GM12878 (cell line): ENCODE measurements around the gene FDXACB1.
"Not testable (repeated sequence)": the region's sequence is repeated elsewhere in the genome, so short reads cannot be mapped to it uniquely, and the experiment has no call there.

ENCODE experiments used
- DPF2 ChIP-seq: fragments of 450-650 bp; IDR thresholded peaks from 2 replicates; pipeline ENCODE4 v1.6.1; 2017; ENCODE audit warnings: mild to moderate bottlenecking
- EZH2 ChIP-seq: IDR thresholded peaks from 2 replicates; pipeline ENCODE4 v1.6.1; 2012; ENCODE audit warnings: low read depth, mild to moderate bottlenecking, control low read depth, inconsistent platforms, low read length, borderline replicate concordance; ENCODE audit not compliant: control insufficient read depth
- FOXM1 ChIP-seq: IDR thresholded peaks from 2 replicates; pipeline ENCODE4 v1.6.1; 2012; ENCODE audit warnings: low read depth, mild to moderate bottlenecking, inconsistent platforms, low read length, moderate library complexity
- HCFC1 ChIP-seq: fragments of 150-350 bp; IDR thresholded peaks from 2 replicates; pipeline ENCODE4 v1.6.1; 2014; ENCODE audit warnings: low read length
- HDAC6 ChIP-seq: fragments of 200-600 bp; sonication (generic); IDR thresholded peaks from one replicate; pipeline ENCODE4 v1.8.0; 2017; ENCODE audit warnings: antibody characterized with exemption; ENCODE audit not compliant: unreplicated experiment
- IKZF1 ChIP-seq: fragments of 450-650 bp; conservative IDR thresholded peaks from 2 replicates; pipeline ENCODE4 v1.6.1; 2017; ENCODE audit warnings: antibody characterized with exemption, mild to moderate bottlenecking
- POLR2AphosphoS5 ChIP-seq: IDR thresholded peaks from 2 replicates; pipeline ENCODE4 v1.6.1; 2011; ENCODE audit warnings: mild to moderate bottlenecking, low read length, inconsistent platforms
- ZBED1 ChIP-seq: IDR thresholded peaks from 2 replicates; pipeline ENCODE4 v1.6.1; 2016; ENCODE audit warnings: borderline replicate concordance
- ZNF274 ChIP-seq: IDR thresholded peaks from one replicate; pipeline ENCODE4 v1.8.0; 2011; ENCODE audit not compliant: insufficient read length, insufficient read depth
- TF ChIP-seq, protein P1 (sequence below), 3 experiments: IDR thresholded peaks in 2 of 3; conservative IDR thresholded peaks in 1 of 3; 2 replicates each; pipeline ENCODE4 v1.5.1; 2011; ENCODE audit warnings: low read depth in 3 of 3, low read length in 3 of 3, mild to moderate bottlenecking in 3 of 3, control low read depth in 2 of 3, moderate library complexity in 2 of 3, inconsistent platforms in 1 of 3, mixed read lengths in 1 of 3; ENCODE audit not compliant: control insufficient read depth in 2 of 3, insufficient read depth in 1 of 3; ENCODE audit errors: extremely low read depth in 1 of 3
- TF ChIP-seq, protein P2 (sequence below): IDR thresholded peaks from 2 replicates; pipeline ENCODE4 v1.6.1; 2012; ENCODE audit warnings: low read depth, low read length, improper control_type of control experiment

- TF ChIP-seq, protein P1, sequence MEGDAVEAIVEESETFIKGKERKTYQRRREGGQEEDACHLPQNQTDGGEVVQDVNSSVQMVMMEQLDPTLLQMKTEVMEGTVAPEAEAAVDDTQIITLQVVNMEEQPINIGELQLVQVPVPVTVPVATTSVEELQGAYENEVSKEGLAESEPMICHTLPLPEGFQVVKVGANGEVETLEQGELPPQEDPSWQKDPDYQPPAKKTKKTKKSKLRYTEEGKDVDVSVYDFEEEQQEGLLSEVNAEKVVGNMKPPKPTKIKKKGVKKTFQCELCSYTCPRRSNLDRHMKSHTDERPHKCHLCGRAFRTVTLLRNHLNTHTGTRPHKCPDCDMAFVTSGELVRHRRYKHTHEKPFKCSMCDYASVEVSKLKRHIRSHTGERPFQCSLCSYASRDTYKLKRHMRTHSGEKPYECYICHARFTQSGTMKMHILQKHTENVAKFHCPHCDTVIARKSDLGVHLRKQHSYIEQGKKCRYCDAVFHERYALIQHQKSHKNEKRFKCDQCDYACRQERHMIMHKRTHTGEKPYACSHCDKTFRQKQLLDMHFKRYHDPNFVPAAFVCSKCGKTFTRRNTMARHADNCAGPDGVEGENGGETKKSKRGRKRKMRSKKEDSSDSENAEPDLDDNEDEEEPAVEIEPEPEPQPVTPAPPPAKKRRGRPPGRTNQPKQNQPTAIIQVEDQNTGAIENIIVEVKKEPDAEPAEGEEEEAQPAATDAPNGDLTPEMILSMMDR (IDR thresholded peaks at IDR 0.05 in 2 of 3, conservative IDR thresholded peaks at IDR 0.05 in 1 of 3; ENCODE audit: control insufficient read depth in 2 of 3, extremely low read depth in 1 of 3, insufficient read depth in 1 of 3, low read depth in 3 of 3, low read length in 3 of 3): not testable (repeated sequence)
- TF ChIP-seq IKZF1, HCFC1, DPF2, POLR2AphosphoS5, EZH2, ZBED1, HDAC6, FOXM1, ZNF274: not testable (repeated sequence)
- TF ChIP-seq, protein P2, sequence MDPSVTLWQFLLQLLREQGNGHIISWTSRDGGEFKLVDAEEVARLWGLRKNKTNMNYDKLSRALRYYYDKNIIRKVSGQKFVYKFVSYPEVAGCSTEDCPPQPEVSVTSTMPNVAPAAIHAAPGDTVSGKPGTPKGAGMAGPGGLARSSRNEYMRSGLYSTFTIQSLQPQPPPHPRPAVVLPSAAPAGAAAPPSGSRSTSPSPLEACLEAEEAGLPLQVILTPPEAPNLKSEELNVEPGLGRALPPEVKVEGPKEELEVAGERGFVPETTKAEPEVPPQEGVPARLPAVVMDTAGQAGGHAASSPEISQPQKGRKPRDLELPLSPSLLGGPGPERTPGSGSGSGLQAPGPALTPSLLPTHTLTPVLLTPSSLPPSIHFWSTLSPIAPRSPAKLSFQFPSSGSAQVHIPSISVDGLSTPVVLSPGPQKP: not testable (repeated sequence)
Measured at GRCh38 chr11:111885053-111885452, 6.1 kb upstream of the FDXACB1 start.
